Prostate gland (tissue), 2 donors: ENCODE data around the gene HRNR.
"Not testable (repeated sequence)": the region's sequence is repeated elsewhere in the genome, so short reads cannot be mapped to it uniquely, and the experiment has no call there.

Source experiments
- CTCF ChIP-seq, 4 experiments: fragments of 200-600 bp in 2 of 4; fragments of 450-650 bp in 2 of 4; sonication (generic) in 2 of 4; IDR thresholded peaks; 1 replicate in 3 of 4; 2 replicates in 1 of 4; pipeline ENCODE4 v1.5.1; 2016 to 2019; ENCODE audit warnings: antibody characterized with exemption in 4 of 4, mild to moderate bottlenecking in 2 of 4, moderate library complexity in 2 of 4
- POLR2A ChIP-seq: fragments of 450-650 bp; IDR thresholded peaks from one replicate; pipeline ENCODE4 v1.6.1; 2016; ENCODE audit warnings: antibody characterized with exemption, mild to moderate bottlenecking
- POLR2AphosphoS5 ChIP-seq: sonication (generic); formaldehyde crosslinking; IDR thresholded peaks from one replicate; pipeline ENCODE4 v1.6.1; 2017; ENCODE audit warnings: antibody characterized with exemption

DNA sequence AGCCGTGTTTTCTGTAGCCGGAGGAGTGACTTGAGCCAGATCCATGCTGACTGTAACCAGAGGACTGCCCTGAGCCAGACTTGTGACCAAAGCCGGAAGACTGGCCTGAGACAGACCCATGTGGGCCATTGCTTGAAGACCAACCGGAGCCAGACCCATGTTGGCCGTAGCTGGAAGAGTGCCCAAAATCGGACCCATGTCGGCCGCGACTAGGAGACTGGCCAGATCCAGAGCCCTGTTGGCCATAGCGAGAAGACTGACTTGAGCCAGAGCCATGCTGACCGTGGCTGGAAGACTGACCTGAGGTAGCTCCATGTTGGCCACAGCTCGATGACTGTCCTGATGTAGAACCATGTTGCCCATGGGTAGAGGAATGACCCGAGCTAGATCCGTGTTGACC, 4.6 kb downstream of the HRNR start:
- TF ChIP-seq CTCF (IDR thresholded peaks at IDR 0.05); POLR2AphosphoS5; POLR2A: not testable (repeated sequence)
